Measurements from ENCODE around the gene TMEM203. TPM values are rescaled to one million over a fixed set of nuclear protein-coding genes. Genes with fewer than 3 reads are reported as not detected.

The TMEM203 gene
- polyA plus RNA-seq, 1 of the 3 experiments (the other 2 are of a cell fraction), result 55.6 TPM

DNA sequence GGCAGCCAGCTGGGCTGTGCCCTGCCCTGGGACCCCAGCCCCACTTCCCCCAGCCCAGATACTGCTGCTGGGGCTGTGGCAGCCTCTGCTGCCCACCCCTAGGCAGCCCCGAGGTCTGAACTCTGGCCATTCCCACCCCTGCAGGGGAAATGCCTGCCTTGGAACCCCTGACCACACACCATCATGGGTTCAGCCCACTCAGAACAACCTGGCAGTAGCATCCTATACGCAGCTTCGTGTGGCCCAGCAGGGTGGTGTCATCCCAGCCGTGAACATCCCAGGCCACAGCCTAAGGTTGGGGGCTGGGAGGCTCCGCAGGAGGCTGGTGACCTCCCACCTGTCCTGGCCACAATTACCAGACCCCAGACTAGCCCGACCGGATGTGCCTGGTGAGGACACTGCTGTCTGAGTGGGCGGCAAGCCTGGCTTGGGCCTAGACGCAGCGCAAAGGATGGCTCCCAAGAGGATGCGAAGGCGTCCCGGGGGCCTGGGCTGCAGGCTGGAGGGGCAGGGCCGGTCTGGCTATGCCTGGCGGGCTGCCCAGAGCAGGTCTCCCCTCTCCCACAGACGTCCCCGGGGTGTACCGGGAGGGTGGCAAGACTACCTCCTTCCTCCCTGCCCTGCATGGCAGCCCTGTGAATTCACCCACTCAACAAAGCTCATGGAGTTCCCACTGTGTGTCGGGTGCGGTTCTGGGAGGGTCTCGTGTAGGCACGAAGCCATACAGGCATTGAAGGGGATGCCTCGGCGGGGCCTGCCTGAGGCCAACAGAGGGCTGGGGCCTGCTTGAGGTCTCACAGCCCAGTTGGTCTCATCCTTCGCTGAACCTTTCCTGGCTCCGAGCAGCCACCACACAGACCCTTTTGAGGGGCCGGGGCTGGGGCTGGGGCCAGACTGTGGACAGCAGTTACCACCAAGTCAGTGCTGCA lies 23.8 kb upstream of the TMEM203 start:
- H3K4me1 ChIP-seq (ENCODE audit: control insufficient read depth in 1 of 2, insufficient read depth in 2 of 2, low read depth in 1 of 2, low read length in 1 of 2), result peaks cover 0 to 45% of the 10 kb centered on the region in 2 experiments; a peak in 1 of 4 replicates
- CTCF ChIA-PET, result interaction anchor here (0.9 to 3.8 kb wide), 5 partner anchors 105 to 194 kb away, joined by 3 to 40 read pairs (median 5); no protein-coding TSS in a partner anchor
- WGBS (ENCODE audit: low lambda C conversion rate), result 87% methylated on average over 6 of the region's 27 CpGs
- TF ChIP-seq, protein P1, sequence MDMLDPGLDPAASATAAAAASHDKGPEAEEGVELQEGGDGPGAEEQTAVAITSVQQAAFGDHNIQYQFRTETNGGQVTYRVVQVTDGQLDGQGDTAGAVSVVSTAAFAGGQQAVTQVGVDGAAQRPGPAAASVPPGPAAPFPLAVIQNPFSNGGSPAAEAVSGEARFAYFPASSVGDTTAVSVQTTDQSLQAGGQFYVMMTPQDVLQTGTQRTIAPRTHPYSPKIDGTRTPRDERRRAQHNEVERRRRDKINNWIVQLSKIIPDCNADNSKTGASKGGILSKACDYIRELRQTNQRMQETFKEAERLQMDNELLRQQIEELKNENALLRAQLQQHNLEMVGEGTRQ (IDR thresholded peaks at IDR 0.05; ENCODE audit: borderline replicate concordance, low read depth, low read length), result no peak
- TF ChIP-seq, protein P2, sequence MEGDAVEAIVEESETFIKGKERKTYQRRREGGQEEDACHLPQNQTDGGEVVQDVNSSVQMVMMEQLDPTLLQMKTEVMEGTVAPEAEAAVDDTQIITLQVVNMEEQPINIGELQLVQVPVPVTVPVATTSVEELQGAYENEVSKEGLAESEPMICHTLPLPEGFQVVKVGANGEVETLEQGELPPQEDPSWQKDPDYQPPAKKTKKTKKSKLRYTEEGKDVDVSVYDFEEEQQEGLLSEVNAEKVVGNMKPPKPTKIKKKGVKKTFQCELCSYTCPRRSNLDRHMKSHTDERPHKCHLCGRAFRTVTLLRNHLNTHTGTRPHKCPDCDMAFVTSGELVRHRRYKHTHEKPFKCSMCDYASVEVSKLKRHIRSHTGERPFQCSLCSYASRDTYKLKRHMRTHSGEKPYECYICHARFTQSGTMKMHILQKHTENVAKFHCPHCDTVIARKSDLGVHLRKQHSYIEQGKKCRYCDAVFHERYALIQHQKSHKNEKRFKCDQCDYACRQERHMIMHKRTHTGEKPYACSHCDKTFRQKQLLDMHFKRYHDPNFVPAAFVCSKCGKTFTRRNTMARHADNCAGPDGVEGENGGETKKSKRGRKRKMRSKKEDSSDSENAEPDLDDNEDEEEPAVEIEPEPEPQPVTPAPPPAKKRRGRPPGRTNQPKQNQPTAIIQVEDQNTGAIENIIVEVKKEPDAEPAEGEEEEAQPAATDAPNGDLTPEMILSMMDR (IDR thresholded peaks at IDR 0.05), result no peak
- TF ChIP-seq, protein P3, sequence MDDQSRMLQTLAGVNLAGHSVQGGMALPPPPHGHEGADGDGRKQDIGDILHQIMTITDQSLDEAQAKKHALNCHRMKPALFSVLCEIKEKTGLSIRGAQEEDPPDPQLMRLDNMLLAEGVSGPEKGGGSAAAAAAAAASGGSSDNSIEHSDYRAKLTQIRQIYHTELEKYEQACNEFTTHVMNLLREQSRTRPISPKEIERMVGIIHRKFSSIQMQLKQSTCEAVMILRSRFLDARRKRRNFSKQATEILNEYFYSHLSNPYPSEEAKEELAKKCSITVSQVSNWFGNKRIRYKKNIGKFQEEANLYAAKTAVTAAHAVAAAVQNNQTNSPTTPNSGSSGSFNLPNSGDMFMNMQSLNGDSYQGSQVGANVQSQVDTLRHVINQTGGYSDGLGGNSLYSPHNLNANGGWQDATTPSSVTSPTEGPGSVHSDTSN (IDR thresholded peaks at IDR 0.05), result no peak
- TF ChIP-seq USF1 (IDR thresholded peaks at IDR 0.05; ENCODE audit: borderline replicate concordance, low read depth) (no peak), TEAD4 (IDR thresholded peaks at IDR 0.05; ENCODE audit: borderline replicate concordance, insufficient read depth) (no peak), MEF2A (IDR thresholded peaks at IDR 0.05; ENCODE audit: borderline replicate concordance, low read depth) (no peak), FOXJ3 (CRISPR knock-in tag; IDR thresholded peaks at IDR 0.05) (no peak), GABPA (IDR thresholded peaks at IDR 0.05; ENCODE audit: low read depth) (no peak), YY1 (IDR thresholded peaks at IDR 0.05; ENCODE audit: low read depth) (no peak)
- TF ChIP-seq, protein P4, sequence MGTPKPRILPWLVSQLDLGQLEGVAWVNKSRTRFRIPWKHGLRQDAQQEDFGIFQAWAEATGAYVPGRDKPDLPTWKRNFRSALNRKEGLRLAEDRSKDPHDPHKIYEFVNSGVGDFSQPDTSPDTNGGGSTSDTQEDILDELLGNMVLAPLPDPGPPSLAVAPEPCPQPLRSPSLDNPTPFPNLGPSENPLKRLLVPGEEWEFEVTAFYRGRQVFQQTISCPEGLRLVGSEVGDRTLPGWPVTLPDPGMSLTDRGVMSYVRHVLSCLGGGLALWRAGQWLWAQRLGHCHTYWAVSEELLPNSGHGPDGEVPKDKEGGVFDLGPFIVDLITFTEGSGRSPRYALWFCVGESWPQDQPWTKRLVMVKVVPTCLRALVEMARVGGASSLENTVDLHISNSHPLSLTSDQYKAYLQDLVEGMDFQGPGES (IDR thresholded peaks at IDR 0.05; ENCODE audit: low read depth, low read length), result no peak
- no peak overlapping the region; a peak in 1 of 4 replicates for H3K27ac ChIP-seq (ENCODE audit: low read depth in 2 of 2, low read length in 1 of 2)
- POLR2A ChIA-PET, result interaction anchor here (1.2 kb wide), 1 partner anchor 114 kb away, joined by 3 read pairs; no protein-coding TSS in a partner anchor
- no peaks in the 10 kb centered on the region for H3K79me2 ChIP-seq (ENCODE audit: insufficient read depth)
- H3K36me3 ChIP-seq (replicated peaks in 1 of 2; ENCODE audit: control insufficient read depth in 1 of 2, insufficient read depth in 2 of 2, low read length in 1 of 2), result no peaks in the 10 kb centered on the region
- H4K20me1 ChIP-seq (ENCODE audit: insufficient read depth), result no peaks in the 10 kb centered on the region
- no peaks in the 10 kb centered on the region for H3K27me3 ChIP-seq (ENCODE audit: insufficient read depth)
- peaks cover 16% of the 10 kb centered on the region for H3F3A ChIP-seq (replicated peaks; ENCODE audit: insufficient read depth)
- no peaks in the 10 kb centered on the region for H3K9me3 ChIP-seq
- no peak overlapping the region for H3K4me3 ChIP-seq (ENCODE audit: low read depth in 2 of 2, low read length in 1 of 2)
- H3K9ac ChIP-seq, result no peak overlapping the region
- no peak overlapping the region for H3K4me2 ChIP-seq
- H2AFZ ChIP-seq (ENCODE audit: low read depth), result no peak overlapping the region
- no peaks in the 10 kb centered on the region for H3K9me2 ChIP-seq
- DNase-seq, result no peak
